HepG2 (cell line): ENCODE measurements around the gene RNF125. TPM values are rescaled to one million over a fixed set of nuclear protein-coding genes. Genes with fewer than 3 reads are reported as not detected.
A peak's percentile ranks its signal among the peaks of the same experiment; 100 is the strongest.

Experiments
- ARNTL ChIP-seq: sonication (generic); formaldehyde crosslinking; IDR thresholded peaks from 2 replicates; pipeline ENCODE4 v1.4.0; 2020; ENCODE audit warnings: mild to moderate bottlenecking, missing genetic modification reagents
- BHLHE40 ChIP-seq: IDR thresholded peaks from 2 replicates; pipeline ENCODE4 v1.6.1; 2011; ENCODE audit warnings: low read length, improper control_type of control experiment
- EP300 ChIP-seq, 3 experiments: sonication (generic) in 1 of 3; formaldehyde crosslinking in 1 of 3; IDR thresholded peaks; 2 replicates each; pipeline versions ENCODE4 v1.5.1 to v1.6.1; 2011 to 2020; ENCODE audit warnings: low read depth in 2 of 3, low read length in 2 of 3, borderline replicate concordance in 1 of 3, improper control_type of control experiment in 1 of 3, mild to moderate bottlenecking in 1 of 3, missing genetic modification reagents in 1 of 3, moderate library complexity in 1 of 3
- GZF1 ChIP-seq: sonication (generic); formaldehyde crosslinking; IDR thresholded peaks from 2 replicates; pipeline ENCODE4 v1.5.1; 2020; ENCODE audit warnings: mild to moderate bottlenecking, missing genetic modification reagents
- HNF4G ChIP-seq, 2 experiments: sonication (generic) in 1 of 2; formaldehyde crosslinking in 1 of 2; IDR thresholded peaks; 2 replicates each; pipeline versions ENCODE4 v1.4.0 to v1.6.1; 2011 to 2020; ENCODE audit warnings: borderline replicate concordance in 2 of 2, low read depth in 2 of 2, mild to moderate bottlenecking in 2 of 2, low read length in 1 of 2, missing genetic modification reagents in 1 of 2, moderate library complexity in 1 of 2
- LCORL ChIP-seq, 2 experiments: fragments of 450-650 bp in 1 of 2; sonication (generic) in 1 of 2; formaldehyde crosslinking in 1 of 2; IDR thresholded peaks; 2 replicates each; pipeline versions ENCODE4 v1.5.0 to v1.6.1; 2017 to 2020; ENCODE audit warnings: antibody characterized with exemption in 1 of 2, missing genetic modification reagents in 1 of 2
- MTF1 ChIP-seq: sonication (generic); formaldehyde crosslinking; IDR thresholded peaks from 2 replicates; pipeline ENCODE4 v1.5.0; 2020; ENCODE audit warnings: missing genetic modification reagents
- NFRKB ChIP-seq: fragments of 450-650 bp; IDR thresholded peaks from 2 replicates; pipeline ENCODE4 v1.6.1; 2017
- PHF21A ChIP-seq: sonication (generic); formaldehyde crosslinking; IDR thresholded peaks from 2 replicates; pipeline ENCODE4 v1.5.0; 2020; ENCODE audit warnings: mild to moderate bottlenecking, missing genetic modification reagents
- PRPF4 ChIP-seq: fragments of 200-400 bp; formaldehyde crosslinking; IDR thresholded peaks from 2 replicates; pipeline ENCODE4 v1.6.1; 2016; ENCODE audit warnings: low read length, low read depth; ENCODE audit not compliant: poor library complexity, severe bottlenecking
- RBFOX2 ChIP-seq: fragments of 200-400 bp; formaldehyde crosslinking; IDR thresholded peaks from 2 replicates; pipeline ENCODE4 v1.6.1; 2017; ENCODE audit warnings: low read depth, mild to moderate bottlenecking, low read length
- SP2 ChIP-seq: sonication (generic); formaldehyde crosslinking; IDR thresholded peaks from 2 replicates; pipeline ENCODE4 v1.5.1; 2020; ENCODE audit warnings: mild to moderate bottlenecking, missing genetic modification reagents
- SP4 ChIP-seq: sonication (generic); formaldehyde crosslinking; IDR thresholded peaks from 2 replicates; pipeline ENCODE4 v1.8.1; 2023; ENCODE audit warnings: mild to moderate bottlenecking, missing genetic modification reagents
- TOE1 ChIP-seq: sonication (generic); formaldehyde crosslinking; IDR thresholded peaks from 2 replicates; pipeline ENCODE4 v1.4.0; 2020; ENCODE audit warnings: mild to moderate bottlenecking, missing genetic modification reagents
- YY1 ChIP-seq: IDR thresholded peaks from 2 replicates; pipeline ENCODE4 v1.6.1; 2011; ENCODE audit warnings: low read length, low read depth, moderate library complexity, mild to moderate bottlenecking; ENCODE audit not compliant: insufficient read depth, insufficient replicate concordance
- ZNF234 ChIP-seq: sonication (generic); formaldehyde crosslinking; conservative IDR thresholded peaks from 2 replicates; pipeline ENCODE4 v1.5.1; 2020; ENCODE audit warnings: mild to moderate bottlenecking, missing genetic modification reagents
- ZNF564 ChIP-seq: sonication (generic); formaldehyde crosslinking; IDR thresholded peaks from 2 replicates; pipeline ENCODE4 v1.8.1; 2023; ENCODE audit warnings: mild to moderate bottlenecking, missing genetic modification reagents
- ZNF619 ChIP-seq: sonication (generic); formaldehyde crosslinking; IDR thresholded peaks from 2 replicates; pipeline ENCODE4 v1.4.0; 2020; ENCODE audit warnings: mild to moderate bottlenecking, missing genetic modification reagents
- ZNF687 ChIP-seq: sonication (generic); formaldehyde crosslinking; IDR thresholded peaks from 2 replicates; pipeline ENCODE4 v1.5.1; 2020; ENCODE audit warnings: mild to moderate bottlenecking, missing genetic modification reagents, moderate library complexity
- ZNF747 ChIP-seq: sonication (generic); formaldehyde crosslinking; IDR thresholded peaks from 2 replicates; pipeline ENCODE4 v1.8.1; 2023; ENCODE audit warnings: missing genetic modification reagents, mild to moderate bottlenecking, borderline replicate concordance
- polyA plus RNA-seq, 8 experiments: library from polyadenylated mRNA; depleted of rRNA in 3 of 8; stranded (reverse) in 7 of 8; unstranded in 1 of 8; fragments of >200 nt; fragmentation: Illumina TruSeq in 4 of 8; extraction: Trizol in 4 of 8; gene quantifications; 2 replicates each; pipeline versions ENCODE4 v1.2.1 to v1.2.3, GENCODE V29; 2011 to 2016; ENCODE audit warnings: low read depth in 4 of 8, missing spikeins in 1 of 8, mixed read lengths in 1 of 8; ENCODE audit not compliant: insufficient read depth in 1 of 8
- total RNA-seq, 5 experiments: library from RNA; depleted of rRNA; stranded (reverse); fragments of >200 nt; fragmentation: Illumina TruSeq; extraction: Trizol; gene quantifications; 2 replicates each; pipeline ENCODE4 v1.2.3, GENCODE V29; 2016; ENCODE audit warnings: low read depth in 1 of 5
- TF ChIP-seq, protein P1 (sequence below): sonication (generic); formaldehyde crosslinking; IDR thresholded peaks from 2 replicates; pipeline ENCODE4 v1.4.0; 2020; ENCODE audit warnings: low read depth, mild to moderate bottlenecking, missing genetic modification reagents
- TF ChIP-seq, protein P2 (sequence below): sonication (generic); formaldehyde crosslinking; IDR thresholded peaks from 2 replicates; pipeline ENCODE4 v1.5.0; 2020; ENCODE audit warnings: mild to moderate bottlenecking, missing genetic modification reagents, borderline replicate concordance

RNF125 gene
- total and polyA plus RNA-seq, 2 of the 13 experiments (the other 11 are each of a cell fraction or from before 2014, with no cell fraction given): 0.58 to 1.8 TPM

GRCh38 chr18:32092422-32093101, 73.9 kb downstream of the RNF125 start (continued):
- TF ChIP-seq ZNF747 (CRISPR knock-in tag) (no peak), RBFOX2 (peak; percentile 64), PHF21A (CRISPR knock-in tag) (no peak), BHLHE40 (no peak; the same call in none of the 2 replicates), ZNF619 (CRISPR knock-in tag) (no peak), TOE1 (CRISPR knock-in tag) (no peak), ZNF234 (no peak), YY1 (peak; percentile 67), SP4 (peak; percentile 85), LCORL (IDR thresholded peaks at IDR 0.05) (no peak), LCORL (CRISPR knock-in tag; IDR thresholded peaks at IDR 0.05) (peak; percentile 52), PRPF4 (no peak), NFRKB (no peak), GZF1 (no peak), ARNTL (CRISPR knock-in tag) (peak; percentile 37; the same call in 1 of the 2 replicates), HNF4G (IDR thresholded peaks at IDR 0.05; ENCODE audit: borderline replicate concordance, low read depth, low read length) (no peak), HNF4G (CRISPR knock-in tag; IDR thresholded peaks at IDR 0.05; ENCODE audit: borderline replicate concordance, low read depth) (peak; percentile 16; the same call in 1 of the 2 replicates), SP2 (CRISPR knock-in tag) (no peak), MTF1 (no peak), ZNF687 (CRISPR knock-in tag) (peak; percentile 2), ZNF564 (CRISPR knock-in tag) (no peak), EP300 (IDR thresholded peaks at IDR 0.05; ENCODE audit: low read depth in 2 of 2, low read length in 2 of 2) (peak in 1 of 2 experiments; percentile 18; a peak in 1 of 4 replicates), EP300 (CRISPR knock-in tag; IDR thresholded peaks at IDR 0.05; ENCODE audit: borderline replicate concordance) (no peak; the same call in 1 of the 2 replicates)
- TF ChIP-seq, protein P1, sequence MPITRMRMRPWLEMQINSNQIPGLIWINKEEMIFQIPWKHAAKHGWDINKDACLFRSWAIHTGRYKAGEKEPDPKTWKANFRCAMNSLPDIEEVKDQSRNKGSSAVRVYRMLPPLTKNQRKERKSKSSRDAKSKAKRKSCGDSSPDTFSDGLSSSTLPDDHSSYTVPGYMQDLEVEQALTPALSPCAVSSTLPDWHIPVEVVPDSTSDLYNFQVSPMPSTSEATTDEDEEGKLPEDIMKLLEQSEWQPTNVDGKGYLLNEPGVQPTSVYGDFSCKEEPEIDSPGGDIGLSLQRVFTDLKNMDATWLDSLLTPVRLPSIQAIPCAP (CRISPR knock-in tag): 0 out of 2 replicates have a peak, but pooled peaks have one; percentile 65
- TF ChIP-seq, protein P2, sequence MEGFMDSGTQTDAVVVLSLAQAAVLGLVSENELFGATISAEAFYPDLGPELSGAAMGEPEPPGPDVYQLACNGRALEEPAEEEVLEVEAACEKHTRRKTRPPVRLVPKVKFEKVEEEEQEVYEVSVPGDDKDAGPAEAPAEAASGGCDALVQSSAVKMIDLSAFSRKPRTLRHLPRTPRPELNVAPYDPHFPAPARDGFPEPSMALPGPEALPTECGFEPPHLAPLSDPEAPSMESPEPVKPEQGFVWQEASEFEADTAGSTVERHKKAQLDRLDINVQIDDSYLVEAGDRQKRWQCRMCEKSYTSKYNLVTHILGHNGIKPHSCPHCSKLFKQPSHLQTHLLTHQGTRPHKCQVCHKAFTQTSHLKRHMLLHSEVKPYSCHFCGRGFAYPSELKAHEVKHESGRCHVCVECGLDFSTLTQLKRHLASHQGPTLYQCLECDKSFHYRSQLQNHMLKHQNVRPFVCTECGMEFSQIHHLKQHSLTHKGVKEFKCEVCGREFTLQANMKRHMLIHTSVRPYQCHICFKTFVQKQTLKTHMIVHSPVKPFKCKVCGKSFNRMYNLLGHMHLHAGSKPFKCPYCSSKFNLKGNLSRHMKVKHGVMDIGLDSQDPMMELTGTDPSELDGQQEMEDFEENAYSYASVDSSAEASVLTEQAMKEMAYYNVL (CRISPR knock-in tag): no peak
